ENCODE results near the gene TTC32.

DNA sequence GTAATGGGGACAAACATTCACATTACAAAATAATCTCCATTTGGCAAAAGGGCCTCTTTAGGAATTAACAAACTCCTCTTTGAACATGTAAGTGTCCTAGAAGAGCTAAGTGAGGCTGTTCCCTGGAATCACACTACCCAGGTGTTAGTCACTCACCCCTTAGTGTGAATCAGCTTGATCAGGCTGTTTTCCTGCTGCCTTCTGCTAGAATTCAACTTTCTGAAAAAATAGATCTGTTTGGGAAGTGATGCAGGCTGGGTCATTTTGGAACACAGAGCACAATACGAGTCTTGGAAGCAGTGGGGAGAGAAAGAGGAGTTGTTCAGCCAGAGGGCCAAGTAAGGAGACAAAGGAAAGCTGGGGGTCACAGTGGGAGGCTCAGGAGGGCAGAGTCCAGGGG is 40.0 kb downstream of the TTC32 start:
- TF ChIP-seq, protein P1, sequence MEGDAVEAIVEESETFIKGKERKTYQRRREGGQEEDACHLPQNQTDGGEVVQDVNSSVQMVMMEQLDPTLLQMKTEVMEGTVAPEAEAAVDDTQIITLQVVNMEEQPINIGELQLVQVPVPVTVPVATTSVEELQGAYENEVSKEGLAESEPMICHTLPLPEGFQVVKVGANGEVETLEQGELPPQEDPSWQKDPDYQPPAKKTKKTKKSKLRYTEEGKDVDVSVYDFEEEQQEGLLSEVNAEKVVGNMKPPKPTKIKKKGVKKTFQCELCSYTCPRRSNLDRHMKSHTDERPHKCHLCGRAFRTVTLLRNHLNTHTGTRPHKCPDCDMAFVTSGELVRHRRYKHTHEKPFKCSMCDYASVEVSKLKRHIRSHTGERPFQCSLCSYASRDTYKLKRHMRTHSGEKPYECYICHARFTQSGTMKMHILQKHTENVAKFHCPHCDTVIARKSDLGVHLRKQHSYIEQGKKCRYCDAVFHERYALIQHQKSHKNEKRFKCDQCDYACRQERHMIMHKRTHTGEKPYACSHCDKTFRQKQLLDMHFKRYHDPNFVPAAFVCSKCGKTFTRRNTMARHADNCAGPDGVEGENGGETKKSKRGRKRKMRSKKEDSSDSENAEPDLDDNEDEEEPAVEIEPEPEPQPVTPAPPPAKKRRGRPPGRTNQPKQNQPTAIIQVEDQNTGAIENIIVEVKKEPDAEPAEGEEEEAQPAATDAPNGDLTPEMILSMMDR (conservative IDR thresholded peaks at IDR 0.05; ENCODE audit: low read depth, low read length): no peak
- TF ChIP-seq CHD1 (IDR thresholded peaks at IDR 0.05; ENCODE audit: low read depth, low read length) (no peak), RCOR1 (IDR thresholded peaks at IDR 0.05; ENCODE audit: insufficient replicate concordance, low read length) (no peak), POLR2A (IDR thresholded peaks at IDR 0.05; ENCODE audit: low read depth, low read length) (no peak), SMC3 (IDR thresholded peaks at IDR 0.05; ENCODE audit: low read depth, low read length) (no peak), RFX5 (IDR thresholded peaks at IDR 0.05; ENCODE audit: low read depth, low read length) (no peak), ELK1 (IDR thresholded peaks at IDR 0.05; ENCODE audit: borderline replicate concordance, low read depth, low read length) (no peak), MXI1 (IDR thresholded peaks at IDR 0.05; ENCODE audit: borderline replicate concordance, low read depth, low read length) (no peak), BHLHE40 (IDR thresholded peaks at IDR 0.05; ENCODE audit: low read depth, low read length) (no peak), CEBPB (IDR thresholded peaks at IDR 0.05; ENCODE audit: low read depth, low read length) (no peak), NFE2L2 (IDR thresholded peaks at IDR 0.05; ENCODE audit: low read depth, low read length) (no peak)

Measured in IMR-90 (cell line).